Measurements from ENCODE around the gene KRT80.

KRT80 gene

GRCh38 chr12:52152905-52153317, 38.9 kb downstream of the KRT80 start:
- DNase-seq (ENCODE audit: low spot score): no peak

GRCh38 chr12:52151837-52152783, 39.7 kb downstream of the KRT80 start:
- DNase-seq (ENCODE audit: low spot score): no peak

GRCh38 chr12:52151153-52151836, 40.5 kb downstream of the KRT80 start:
- no peak for DNase-seq (ENCODE audit: low spot score)

GRCh38 chr12:52149651-52150241, 42.1 kb downstream of the KRT80 start:
- DNase-seq (ENCODE audit: low spot score): no peak

GRCh38 chr12:52149182-52149641, 42.6 kb downstream of the KRT80 start:
- DNase-seq (ENCODE audit: low spot score): no peak

- no peak for DNase-seq (ENCODE audit: low spot score)
Measured at GRCh38 chr12:52148464-52149181, 43.2 kb downstream of the KRT80 start.

GRCh38 chr12:52147964-52148463, 43.8 kb downstream of the KRT80 start:
- DNase-seq (ENCODE audit: low spot score): no peak

- no peak for DNase-seq (ENCODE audit: low spot score)
Measured at GRCh38 chr12:52147367-52147963, 44.3 kb downstream of the KRT80 start.

GRCh38 chr12:52146822-52147366, 44.9 kb downstream of the KRT80 start:
- no peak for DNase-seq (ENCODE audit: low spot score)

GRCh38 chr12:52146089-52146821, 45.6 kb downstream of the KRT80 start:
- no peak for DNase-seq (ENCODE audit: low spot score)

GRCh38 chr12:52145228-52146088, 46.4 kb downstream of the KRT80 start:
- DNase-seq (ENCODE audit: low spot score): no peak

GRCh38 chr12:52144512-52145227, 47.1 kb downstream of the KRT80 start:
- DNase-seq (ENCODE audit: low spot score): no peak

- no peak for DNase-seq (ENCODE audit: low spot score)
Measured at GRCh38 chr12:52142431-52142830, 49.4 kb downstream of the KRT80 start.

- DNase-seq (ENCODE audit: low spot score): no peak
Measured at GRCh38 chr12:52141875-52142274, 49.9 kb downstream of the KRT80 start.

GRCh38 chr12:52141306-52141705, 50.5 kb downstream of the KRT80 start:
- no peak for DNase-seq (ENCODE audit: low spot score)

GRCh38 chr12:52139579-52140062, 52.2 kb downstream of the KRT80 start:
- no peak for DNase-seq (ENCODE audit: low spot score)

GRCh38 chr12:52139147-52139546, 52.7 kb downstream of the KRT80 start:
- DNase-seq (ENCODE audit: low spot score): no peak

- DNase-seq (ENCODE audit: low spot score): no peak
Measured at GRCh38 chr12:52137746-52138145, 54.1 kb downstream of the KRT80 start.

GRCh38 chr12:52132754-52133161, 59.1 kb downstream of the KRT80 start:
- peak; percentile 49 for DNase-seq (ENCODE audit: low spot score)

Data from putamen (tissue), 1 donor.